ENCODE results near the gene TMSB10.
"Not testable (repeated sequence)": the region's sequence is repeated elsewhere in the genome, so short reads cannot be mapped to it uniquely, and the experiment has no call there.

TMSB10 gene

GRCh38 chr2:84906108-84906899, 848 bp downstream of the TMSB10 start:
- Histone ChIP-seq H3K27me3 (replicated peaks; ENCODE audit: control insufficient read depth, insufficient read depth, low read length) (no peaks in the 10 kb centered on the region), H3K4me3 (ENCODE audit: low read length) (peak overlapping the region; percentile 98), H3K4me1 (ENCODE audit: control insufficient read depth, insufficient read depth, low read length) (peaks cover 10% of the 10 kb centered on the region), H3K36me3 (ENCODE audit: control insufficient read depth, insufficient read depth, low read length, severe bottlenecking) (no peaks in the 10 kb centered on the region), H3K9me3 (ENCODE audit: control insufficient read depth, low read length) (peaks cover under 1% of the 10 kb centered on the region), H3K9ac (ENCODE audit: low read length) (peak overlapping the region; percentile 99)
- DNase-seq (ENCODE audit: low read depth), result peak; percentile 43

- Histone ChIP-seq H3K4me3 (ENCODE audit: low read length) (peak overlapping the region; percentile 98), H3K36me3 (ENCODE audit: control insufficient read depth, insufficient read depth, low read length, severe bottlenecking) (no peaks in the 10 kb centered on the region), H3K27me3 (replicated peaks; ENCODE audit: control insufficient read depth, insufficient read depth, low read length) (no peaks in the 10 kb centered on the region), H3K9ac (ENCODE audit: low read length) (peak overlapping the region; percentile 99), H3K9me3 (ENCODE audit: control insufficient read depth, low read length) (no peaks in the 10 kb centered on the region), H3K4me1 (ENCODE audit: control insufficient read depth, insufficient read depth, low read length) (peaks cover 6% of the 10 kb centered on the region)
- DNase-seq (ENCODE audit: low read depth), result peak; percentile 79
These were observed 1.7 kb downstream of the TMSB10 start for GRCh38 chr2:84906900-84907714.

GRCh38 chr2:84908948-84909713, 3.7 kb downstream of the TMSB10 start:
- Histone ChIP-seq H3K9me3 (ENCODE audit: control insufficient read depth, low read length) (no peaks in the 10 kb centered on the region), H3K9ac (ENCODE audit: low read length) (no peak overlapping the region), H3K4me3 (ENCODE audit: low read length) (no peak overlapping the region), H3K4me1 (ENCODE audit: control insufficient read depth, insufficient read depth, low read length) (peaks cover 5% of the 10 kb centered on the region), H3K36me3 (ENCODE audit: control insufficient read depth, insufficient read depth, low read length, severe bottlenecking) (no peaks in the 10 kb centered on the region), H3K27me3 (replicated peaks; ENCODE audit: control insufficient read depth, insufficient read depth, low read length) (no peaks in the 10 kb centered on the region)
- no peak for DNase-seq (ENCODE audit: low read depth)

- H3K36me3 ChIP-seq (ENCODE audit: control insufficient read depth, insufficient read depth, low read length, severe bottlenecking), result no peaks in the 10 kb centered on the region
These were observed 5.8 kb downstream of the TMSB10 start for GRCh38 chr2:84911135-84911678.

GRCh38 chr2:84912984-84913383, 7.5 kb downstream of the TMSB10 start:
- Histone ChIP-seq H3K27me3 (replicated peaks; ENCODE audit: control insufficient read depth, insufficient read depth, low read length) (no peaks in the 10 kb centered on the region), H3K4me1 (ENCODE audit: control insufficient read depth, insufficient read depth, low read length) (no peaks in the 10 kb centered on the region), H3K4me3 (ENCODE audit: low read length) (no peak overlapping the region), H3K36me3 (ENCODE audit: control insufficient read depth, insufficient read depth, low read length, severe bottlenecking) (no peaks in the 10 kb centered on the region), H3K9me3 (ENCODE audit: control insufficient read depth, low read length) (no peaks in the 10 kb centered on the region), H3K9ac (ENCODE audit: low read length) (no peak overlapping the region)
- DNase-seq (ENCODE audit: low read depth), result no peak

More at GRCh38 chr2:84911135-84911678, 5.8 kb downstream of the TMSB10 start:
- H3K27me3 ChIP-seq (replicated peaks; ENCODE audit: control insufficient read depth, insufficient read depth, low read length), result no peaks in the 10 kb centered on the region
- no peaks in the 10 kb centered on the region for H3K9me3 ChIP-seq (ENCODE audit: control insufficient read depth, low read length)
- no peak for DNase-seq (ENCODE audit: low read depth)
- no peak overlapping the region for H3K9ac ChIP-seq (ENCODE audit: low read length)
- H3K4me3 ChIP-seq (ENCODE audit: low read length), result no peak overlapping the region
- H3K4me1 ChIP-seq (ENCODE audit: control insufficient read depth, insufficient read depth, low read length), result no peaks in the 10 kb centered on the region

GRCh38 chr2:84914334-84914733, 8.9 kb downstream of the TMSB10 start:
- Histone ChIP-seq H3K36me3 (ENCODE audit: control insufficient read depth, insufficient read depth, low read length, severe bottlenecking) (no peaks in the 10 kb centered on the region), H3K9ac (ENCODE audit: low read length) (no peak overlapping the region), H3K27me3 (replicated peaks; ENCODE audit: control insufficient read depth, insufficient read depth, low read length) (no peaks in the 10 kb centered on the region), H3K4me1 (ENCODE audit: control insufficient read depth, insufficient read depth, low read length) (peaks cover 3% of the 10 kb centered on the region), H3K4me3 (ENCODE audit: low read length) (no peak overlapping the region), H3K9me3 (ENCODE audit: control insufficient read depth, low read length) (no peaks in the 10 kb centered on the region)
- no peak for DNase-seq (ENCODE audit: low read depth)

GRCh38 chr2:84915675-84916074, 10.2 kb downstream of the TMSB10 start:
- H3K9ac ChIP-seq (ENCODE audit: low read length); H3K4me3 ChIP-seq (ENCODE audit: low read length); H3K36me3 ChIP-seq (ENCODE audit: control insufficient read depth, insufficient read depth, low read length, severe bottlenecking); H3K27me3 ChIP-seq (replicated peaks; ENCODE audit: control insufficient read depth, insufficient read depth, low read length); DNase-seq (ENCODE audit: low read depth); H3K9me3 ChIP-seq (ENCODE audit: control insufficient read depth, low read length): not testable (repeated sequence)
- H3K4me1 ChIP-seq (ENCODE audit: control insufficient read depth, insufficient read depth, low read length), result peaks cover 14% of the 10 kb centered on the region

- not testable (repeated sequence) for DNase-seq (ENCODE audit: low read depth); H3K36me3 ChIP-seq (ENCODE audit: control insufficient read depth, insufficient read depth, low read length, severe bottlenecking)
- H3K4me1 ChIP-seq (ENCODE audit: control insufficient read depth, insufficient read depth, low read length), result peaks cover 14% of the 10 kb centered on the region
These were observed 12.4 kb downstream of the TMSB10 start for GRCh38 chr2:84917821-84918220.

GRCh38 chr2:84918430-84918829, 13.0 kb downstream of the TMSB10 start:
- H3K36me3 ChIP-seq (ENCODE audit: control insufficient read depth, insufficient read depth, low read length, severe bottlenecking), result no peaks in the 10 kb centered on the region
- DNase-seq (ENCODE audit: low read depth), result no peak
- no peaks in the 10 kb centered on the region for H3K9me3 ChIP-seq (ENCODE audit: control insufficient read depth, low read length)
- no peaks in the 10 kb centered on the region for H3K27me3 ChIP-seq (replicated peaks; ENCODE audit: control insufficient read depth, insufficient read depth, low read length)
- H3K4me1 ChIP-seq (ENCODE audit: control insufficient read depth, insufficient read depth, low read length), result peaks cover 14% of the 10 kb centered on the region
- H3K9ac ChIP-seq (ENCODE audit: low read length), result no peak overlapping the region
- H3K4me3 ChIP-seq (ENCODE audit: low read length), result no peak overlapping the region

More at GRCh38 chr2:84917821-84918220, 12.4 kb downstream of the TMSB10 start:
- H3K27me3 ChIP-seq (replicated peaks; ENCODE audit: control insufficient read depth, insufficient read depth, low read length); H3K4me3 ChIP-seq (ENCODE audit: low read length); H3K9me3 ChIP-seq (ENCODE audit: control insufficient read depth, low read length); H3K9ac ChIP-seq (ENCODE audit: low read length): not testable (repeated sequence)

- peak overlapping the region; percentile 57 for H3K4me3 ChIP-seq (ENCODE audit: low read length)
- peak; percentile 97 for DNase-seq (ENCODE audit: low read depth)
- H3K4me1 ChIP-seq (ENCODE audit: control insufficient read depth, insufficient read depth, low read length), result peaks cover 18% of the 10 kb centered on the region
- H3K27me3 ChIP-seq (replicated peaks; ENCODE audit: control insufficient read depth, insufficient read depth, low read length), result no peaks in the 10 kb centered on the region
- peak overlapping the region; percentile 67 for H3K9ac ChIP-seq (ENCODE audit: low read length)
- H3K9me3 ChIP-seq (ENCODE audit: control insufficient read depth, low read length), result no peaks in the 10 kb centered on the region
- H3K36me3 ChIP-seq (ENCODE audit: control insufficient read depth, insufficient read depth, low read length, severe bottlenecking), result no peaks in the 10 kb centered on the region
These were observed 14.6 kb downstream of the TMSB10 start for GRCh38 chr2:84919885-84920580.

Measured in adipocyte (in vitro differentiated cells).